HG03025 (cell line): Measurements from ENCODE around the gene SLC22A12.

ENCODE experiments used
- ATAC-seq: cut with Tn5 transposase; IDR thresholded peaks from one replicate; pipeline ENCODE4 v1.9.1; 2021; ENCODE audit warnings: mild to moderate bottlenecking, moderate library complexity; ENCODE audit not compliant: unreplicated experiment, low FRiP score

The SLC22A12 gene

DNA sequence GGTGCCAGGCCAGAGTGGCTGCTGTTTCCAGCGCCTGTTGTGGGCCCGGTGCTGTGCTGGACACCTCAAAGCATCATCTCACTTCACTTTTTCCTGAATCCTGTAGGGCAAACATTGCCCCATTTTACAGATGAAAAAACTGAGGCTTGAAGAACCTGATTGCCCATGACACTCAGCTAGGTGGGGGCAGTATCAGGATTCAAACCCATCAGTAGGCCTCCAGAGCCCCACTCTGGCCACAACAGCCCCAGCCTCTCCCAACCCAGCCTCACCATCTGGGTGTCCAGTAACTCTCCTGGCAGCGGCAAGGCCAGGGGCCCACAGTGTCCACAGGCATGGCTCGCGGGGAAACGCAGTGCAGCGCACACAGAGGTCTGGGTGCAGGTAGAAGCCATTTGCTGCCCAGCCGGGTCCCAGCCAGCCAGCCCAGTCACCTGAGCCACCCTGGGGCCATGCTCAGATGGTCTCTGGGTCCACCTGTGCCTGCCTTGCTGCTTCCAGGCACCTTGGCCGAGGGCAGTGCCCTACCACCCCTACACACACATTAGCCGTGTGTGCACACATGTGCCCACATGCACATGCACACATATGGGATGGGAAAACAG, 11.5 kb downstream of the SLC22A12 start:
- ATAC-seq = no peak

- ATAC-seq = no peak
Measured at GRCh38 chr11:64603411-64604110, 12.5 kb downstream of the SLC22A12 start.

DNA sequence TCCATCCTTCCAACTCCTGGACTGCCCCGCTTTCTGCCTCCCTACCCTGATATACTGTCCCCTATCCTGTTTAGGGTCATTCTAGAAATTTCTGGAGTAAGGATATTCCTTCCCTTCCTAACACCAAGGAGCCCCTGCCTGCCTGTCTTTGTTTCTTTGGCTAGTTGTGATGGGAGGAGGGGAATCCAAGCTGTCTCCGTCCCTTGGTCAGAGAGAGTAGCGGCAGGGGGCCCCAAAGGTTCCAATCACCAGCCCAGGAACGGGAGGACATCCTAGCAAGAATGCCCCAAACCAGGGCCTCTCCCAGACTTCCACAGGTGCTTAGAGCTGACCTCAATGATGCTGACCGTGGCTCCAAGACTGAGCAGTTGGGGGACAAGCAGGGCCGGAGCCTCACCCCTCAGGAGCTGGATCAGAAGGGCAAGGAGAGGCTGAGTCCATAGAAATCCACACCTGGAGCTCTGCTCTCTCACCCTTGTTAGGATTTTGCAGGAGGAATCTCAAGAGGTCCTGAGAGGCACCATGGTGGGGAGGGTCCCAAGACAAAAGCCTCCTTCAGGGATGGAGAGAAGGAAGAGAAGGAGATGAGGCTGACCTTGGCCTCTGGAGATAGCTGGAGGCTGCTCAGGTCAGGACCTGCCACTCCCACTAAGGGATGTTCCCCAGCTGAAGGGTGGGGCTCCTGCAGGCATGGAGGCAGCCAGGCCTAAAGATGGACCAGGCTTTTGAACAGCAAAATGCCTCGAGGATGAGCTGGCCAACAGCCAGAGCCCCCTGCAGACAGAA, 13.6 kb downstream of the SLC22A12 start:
- no peak for ATAC-seq

- ATAC-seq = no peak
Measured at GRCh38 chr11:64605244-64605560, 14.2 kb downstream of the SLC22A12 start.

- no peak for ATAC-seq
Measured at GRCh38 chr11:64605656-64606585, 14.9 kb downstream of the SLC22A12 start.

GRCh38 chr11:64606796-64607380, 15.9 kb downstream of the SLC22A12 start:
- no peak for ATAC-seq

DNA sequence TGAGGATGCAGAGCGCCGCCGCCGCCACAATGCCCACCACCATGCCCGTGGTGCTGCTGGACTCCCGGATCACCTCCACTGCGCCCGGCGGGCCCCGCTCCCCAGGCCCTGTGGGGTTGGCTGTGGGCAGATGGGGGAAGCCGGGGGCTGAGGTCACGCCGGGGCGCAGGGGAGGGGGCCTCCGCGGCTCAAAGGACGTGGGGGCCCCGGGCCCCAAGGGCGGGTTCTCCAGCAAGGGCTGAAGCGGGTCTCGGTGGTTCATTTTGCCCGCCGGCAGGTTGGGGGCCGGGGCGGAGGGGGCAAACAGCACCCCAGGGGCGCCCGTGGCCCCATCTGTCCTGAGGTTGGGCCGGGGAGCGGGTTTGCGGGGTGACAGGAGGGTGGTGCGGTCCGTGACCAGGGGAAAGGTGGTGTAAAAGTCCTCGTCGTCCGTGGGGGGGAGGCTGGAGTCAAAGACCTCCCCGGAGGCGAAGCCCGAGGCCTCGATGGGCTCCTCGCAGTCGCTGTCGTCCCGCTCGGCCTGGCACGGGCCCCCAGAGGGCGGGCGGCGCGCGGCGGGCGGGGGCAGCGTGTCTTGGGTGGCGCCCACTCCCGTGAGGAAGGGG, 16.5 kb downstream of the SLC22A12 start:
- no peak for ATAC-seq

DNA sequence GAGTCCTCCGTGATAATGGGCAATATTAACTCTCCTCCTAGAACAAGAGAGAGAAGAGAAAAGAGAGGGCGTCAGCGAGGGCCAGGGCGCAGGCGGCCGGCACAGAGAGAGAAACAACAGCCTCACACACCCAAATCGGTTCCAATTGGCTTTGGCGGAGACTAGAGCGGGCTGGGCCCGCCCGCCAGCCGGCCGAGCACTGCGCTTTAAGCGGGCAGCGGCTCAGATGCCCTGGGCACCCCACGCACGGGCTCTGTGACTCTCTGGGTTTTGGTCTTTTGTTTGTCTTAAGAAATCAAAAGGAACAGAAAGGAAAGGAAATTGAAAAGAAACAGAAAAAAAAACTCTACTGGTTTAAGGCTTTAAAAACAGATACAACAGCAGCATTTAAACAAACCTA, 17.0 kb downstream of the SLC22A12 start:
- no peak for ATAC-seq

- ATAC-seq = no peak
Measured at GRCh38 chr11:64608636-64609035, 17.6 kb downstream of the SLC22A12 start.

DNA sequence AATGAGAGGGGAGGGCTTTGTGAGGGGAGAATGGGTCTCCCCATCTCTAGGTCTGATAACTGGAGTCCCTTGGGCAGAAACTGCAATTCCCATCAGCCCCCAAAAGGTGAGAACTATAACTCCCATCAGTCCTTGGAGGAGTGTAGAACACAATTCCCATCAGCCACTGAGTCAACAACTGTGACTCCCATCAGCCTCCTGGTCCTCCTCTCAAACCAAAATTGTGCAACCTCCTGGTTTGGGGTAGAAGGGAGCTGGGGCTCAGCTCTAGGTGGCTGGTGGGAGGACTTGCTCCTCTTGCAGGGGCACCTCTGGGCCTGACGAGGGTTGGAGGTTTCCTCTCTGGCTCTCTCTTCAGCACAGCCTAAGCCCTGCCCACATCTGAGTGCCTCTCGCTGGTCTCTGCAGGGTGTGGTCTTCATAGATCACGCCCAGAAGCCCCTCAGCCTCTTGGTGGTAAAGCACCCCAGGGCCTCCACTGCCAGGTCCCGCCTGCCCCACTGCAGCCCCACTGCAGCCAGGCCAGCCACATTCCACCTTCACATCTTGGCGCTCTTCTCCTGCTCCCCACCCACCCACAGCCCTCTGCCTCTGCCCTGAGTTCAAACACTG, 18.5 kb downstream of the SLC22A12 start:
- no peak for ATAC-seq

DNA sequence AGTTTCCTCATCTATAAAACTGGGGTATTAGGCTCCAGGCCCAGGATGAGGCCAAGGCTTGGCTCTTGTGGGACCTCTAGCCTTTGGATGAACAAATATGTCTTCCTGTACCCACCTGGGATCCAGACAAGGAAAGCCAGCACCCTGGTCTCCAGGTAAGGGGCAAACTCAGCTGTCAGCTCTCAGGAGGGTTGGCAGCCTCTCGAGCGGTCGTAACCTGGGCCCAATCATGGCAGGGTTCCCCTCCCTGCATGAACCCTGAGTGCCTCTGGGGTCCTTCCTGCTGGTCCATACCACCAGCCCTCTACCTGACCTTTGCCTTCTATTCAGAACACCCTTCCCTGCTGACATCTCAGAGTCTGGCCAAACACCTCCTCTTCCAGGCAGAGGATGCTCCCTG, 19.6 kb downstream of the SLC22A12 start:
- ATAC-seq = no peak

GRCh38 chr11:64611176-64611575, 20.2 kb downstream of the SLC22A12 start:
- ATAC-seq = no peak

DNA sequence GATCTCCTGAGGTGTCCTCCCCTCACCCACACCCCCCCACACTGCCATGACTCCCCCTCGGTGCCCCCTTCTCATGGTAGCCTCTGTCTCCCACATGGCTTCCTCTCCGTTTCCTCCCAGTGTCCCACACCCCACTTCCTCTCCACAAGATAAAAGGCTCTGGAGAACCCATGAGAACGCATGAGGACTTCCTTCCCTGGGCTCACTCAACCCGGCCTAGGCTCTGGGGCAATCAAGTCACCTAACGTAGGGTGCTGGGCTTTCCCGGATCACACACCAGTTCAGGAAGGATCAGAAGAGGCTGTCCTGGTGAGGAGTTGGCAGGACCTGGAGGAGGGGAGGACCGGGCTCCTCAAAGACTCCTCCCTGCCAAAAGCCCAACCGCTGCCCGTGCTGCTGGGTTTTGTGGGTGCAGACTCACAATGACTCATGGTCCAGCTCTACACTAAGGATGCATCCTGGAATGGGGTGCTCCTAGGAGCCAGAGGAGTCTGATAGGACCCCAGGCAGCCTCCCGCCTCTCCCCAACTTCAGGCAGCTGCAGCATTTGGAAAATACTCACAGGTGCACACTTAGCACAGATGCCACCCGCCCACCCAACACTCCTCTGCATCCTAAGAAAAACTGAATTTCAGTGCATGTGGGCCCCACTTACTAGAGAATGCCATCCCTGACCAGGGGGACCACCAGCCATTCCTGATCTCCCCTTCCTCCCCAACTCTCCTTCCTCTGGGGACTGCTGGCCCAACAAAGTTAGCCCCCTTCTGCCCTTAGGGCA, 21.0 kb downstream of the SLC22A12 start:
- no peak for ATAC-seq

GRCh38 chr11:64613648-64614047, 22.6 kb downstream of the SLC22A12 start:
- ATAC-seq = no peak

DNA sequence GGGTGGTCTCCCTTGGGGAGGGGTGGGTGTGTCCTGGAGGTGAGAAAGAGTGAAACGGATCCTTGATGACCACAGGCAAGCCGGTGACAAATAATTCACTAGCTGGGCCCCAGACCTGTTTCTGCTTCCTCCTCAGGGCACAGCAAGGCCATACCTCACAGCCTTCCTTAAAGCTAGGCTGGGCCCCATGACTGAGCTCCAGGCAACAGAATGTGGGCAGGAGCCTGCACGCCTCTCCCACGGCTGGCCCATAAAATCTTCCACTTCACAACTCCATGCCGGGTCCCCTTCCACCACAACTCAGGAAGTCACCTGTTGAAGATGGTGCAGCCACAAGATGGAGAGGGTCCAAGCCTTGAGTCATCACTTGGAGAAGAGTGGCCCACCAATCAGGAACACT, 23.9 kb downstream of the SLC22A12 start:
- ATAC-seq = no peak

DNA sequence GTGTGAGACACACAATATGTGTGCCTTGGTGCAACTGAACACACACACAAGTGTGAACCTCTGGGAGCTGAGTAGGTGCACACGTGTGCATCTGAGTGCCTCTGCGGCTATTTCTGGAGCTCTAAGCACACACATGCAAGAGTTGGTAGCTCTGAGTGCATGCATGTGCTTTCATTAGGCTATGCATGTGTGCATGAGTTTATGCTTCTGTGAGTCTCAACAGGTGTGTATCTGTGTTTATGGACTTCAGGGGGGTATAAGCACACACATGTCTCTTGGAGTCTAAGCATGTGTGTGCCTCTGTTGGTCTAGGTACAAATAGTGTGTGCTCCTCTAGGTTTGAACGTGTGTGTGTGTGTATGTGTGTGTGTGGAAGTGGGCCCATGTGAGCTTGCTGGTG, 25.8 kb downstream of the SLC22A12 start:
- ATAC-seq = no peak

- no peak for ATAC-seq
Measured at GRCh38 chr11:64619196-64619595, 28.2 kb downstream of the SLC22A12 start.

GRCh38 chr11:64619811-64620380, 28.9 kb downstream of the SLC22A12 start:
- no peak for ATAC-seq
